ENCODE results near the gene INPP5E. TPM values are rescaled to one million over a fixed set of nuclear protein-coding genes. Genes with fewer than 3 reads are reported as not detected.

Gene INPP5E
- total RNA-seq, 2 experiments from 2014 or later, result 17.2 to 19.4 TPM

DNA sequence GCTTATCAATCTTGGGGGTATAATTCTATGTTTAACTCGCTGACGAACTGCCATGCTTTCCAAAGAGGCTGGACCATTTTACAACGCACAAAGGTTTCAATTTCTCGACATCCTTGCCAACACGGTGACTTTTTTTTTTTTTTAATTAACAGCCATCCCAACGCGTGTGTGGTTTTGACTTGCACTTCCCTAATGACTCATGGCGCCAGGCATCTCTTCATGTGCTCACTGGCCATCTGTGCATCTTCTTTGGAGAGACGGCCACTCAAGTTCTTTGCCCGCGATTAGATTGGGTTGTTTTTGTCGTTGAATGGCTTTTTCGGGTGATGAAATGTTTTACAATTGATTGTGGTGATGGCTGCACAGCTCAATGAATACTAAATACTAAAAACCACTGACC is 53.6 kb downstream of the INPP5E start:
- peaks cover 58% of the 10 kb centered on the region for H3K36me3 Mint-ChIP-seq (ENCODE audit: low read depth)
- TF ChIP-seq, protein P1, sequence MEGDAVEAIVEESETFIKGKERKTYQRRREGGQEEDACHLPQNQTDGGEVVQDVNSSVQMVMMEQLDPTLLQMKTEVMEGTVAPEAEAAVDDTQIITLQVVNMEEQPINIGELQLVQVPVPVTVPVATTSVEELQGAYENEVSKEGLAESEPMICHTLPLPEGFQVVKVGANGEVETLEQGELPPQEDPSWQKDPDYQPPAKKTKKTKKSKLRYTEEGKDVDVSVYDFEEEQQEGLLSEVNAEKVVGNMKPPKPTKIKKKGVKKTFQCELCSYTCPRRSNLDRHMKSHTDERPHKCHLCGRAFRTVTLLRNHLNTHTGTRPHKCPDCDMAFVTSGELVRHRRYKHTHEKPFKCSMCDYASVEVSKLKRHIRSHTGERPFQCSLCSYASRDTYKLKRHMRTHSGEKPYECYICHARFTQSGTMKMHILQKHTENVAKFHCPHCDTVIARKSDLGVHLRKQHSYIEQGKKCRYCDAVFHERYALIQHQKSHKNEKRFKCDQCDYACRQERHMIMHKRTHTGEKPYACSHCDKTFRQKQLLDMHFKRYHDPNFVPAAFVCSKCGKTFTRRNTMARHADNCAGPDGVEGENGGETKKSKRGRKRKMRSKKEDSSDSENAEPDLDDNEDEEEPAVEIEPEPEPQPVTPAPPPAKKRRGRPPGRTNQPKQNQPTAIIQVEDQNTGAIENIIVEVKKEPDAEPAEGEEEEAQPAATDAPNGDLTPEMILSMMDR (IDR thresholded peaks at IDR 0.05), result no peak
- ChIA-PET CTCF (interaction anchor here (1.4 kb wide), 1 partner anchor 22 kb away, joined by 4 read pairs; the partner anchor contains the start of gene DNLZ), POLR2A (no interaction called here)
- H3K4me3 Mint-ChIP-seq, result no peak overlapping the region
- peaks cover 22% of the 10 kb centered on the region for H3K4me1 ChIP-seq (ENCODE audit: insufficient read depth, low read length)
- no peak for ATAC-seq (ENCODE audit: poor library complexity)
- no peaks in the 10 kb centered on the region for H3K9me3 ChIP-seq (ENCODE audit: control insufficient read depth in 1 of 2, insufficient read depth in 1 of 2, low read length in 2 of 2)
- no peaks in the 10 kb centered on the region for H3K27me3 ChIP-seq (ENCODE audit: control insufficient read depth in 1 of 2, insufficient read depth in 2 of 2, low read length in 2 of 2)
- H3K27ac ChIP-seq (ENCODE audit: low read depth in 1 of 2, low read length in 2 of 2), result no peak overlapping the region
- no peak overlapping the region for H3K27ac Mint-ChIP-seq
- DNase-seq, result no peak
- no peaks in the 10 kb centered on the region for H3K27me3 Mint-ChIP-seq
- intact Hi-C loops (cut with DNase I, micrococcal nuclease), result no loop called here
- H3K4me3 ChIP-seq (ENCODE audit: low read length), result no peak overlapping the region
- no peaks in the 10 kb centered on the region for H3K9me3 Mint-ChIP-seq
- peaks cover 53% of the 10 kb centered on the region for H3K36me3 ChIP-seq (ENCODE audit: insufficient read depth, low read length)
- peaks cover 18% of the 10 kb centered on the region for H3K4me1 Mint-ChIP-seq (ENCODE audit: low read depth)

DNA sequence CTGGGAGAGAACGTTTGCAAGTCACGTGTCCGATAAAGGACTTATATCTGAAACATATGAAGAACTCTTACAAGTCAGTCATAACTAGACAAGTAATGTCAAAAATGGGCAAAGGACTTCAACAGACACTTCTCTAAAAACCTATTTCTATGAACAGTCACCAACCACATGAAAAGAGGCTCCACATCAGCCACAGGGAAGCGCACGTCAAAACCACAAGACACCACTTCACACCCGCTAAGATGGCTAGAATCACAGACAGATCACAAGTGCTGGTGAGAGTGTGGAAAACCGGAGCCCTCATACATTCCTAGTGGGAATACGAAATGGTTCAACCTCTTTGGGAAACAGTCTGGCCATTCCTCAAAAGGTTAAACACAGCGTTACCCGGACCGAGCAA is 54.6 kb downstream of the INPP5E start:
- H3K4me1 ChIP-seq (ENCODE audit: insufficient read depth, low read length), result peaks cover 22% of the 10 kb centered on the region
- H3K36me3 ChIP-seq (ENCODE audit: insufficient read depth, low read length), result peaks cover 61% of the 10 kb centered on the region
- ATAC-seq (ENCODE audit: poor library complexity) (peak; percentile 93), DNase-seq (peak in 7 of 14 experiments; percentile 16 to 71 (median 37))
- no peaks in the 10 kb centered on the region for H3K9me3 ChIP-seq (ENCODE audit: control insufficient read depth in 1 of 2, insufficient read depth in 1 of 2, low read length in 2 of 2)
- H3K9me3 Mint-ChIP-seq, result no peaks in the 10 kb centered on the region
- TF ChIP-seq, protein P1 (IDR thresholded peaks at IDR 0.05), result no peak
- intact Hi-C loops (cut with DNase I, micrococcal nuclease), result no loop called here
- peaks cover 55% of the 10 kb centered on the region for H3K36me3 Mint-ChIP-seq (ENCODE audit: low read depth)
- CTCF ChIA-PET, result interaction anchor here (1.1 to 1.2 kb wide), 2 partner anchors 21 to 22 kb away, joined by 3 to 4 read pairs; no protein-coding TSS in a partner anchor
- H3K27me3 ChIP-seq (ENCODE audit: control insufficient read depth in 1 of 2, insufficient read depth in 2 of 2, low read length in 2 of 2), result no peaks in the 10 kb centered on the region
- H3K27ac Mint-ChIP-seq, result peak overlapping the region; percentile 6
- peaks cover 18% of the 10 kb centered on the region for H3K4me1 Mint-ChIP-seq (ENCODE audit: low read depth)
- POLR2A ChIA-PET, result no interaction called here
- H3K4me3 ChIP-seq (ENCODE audit: low read length), result no peak overlapping the region
- no peaks in the 10 kb centered on the region for H3K27me3 Mint-ChIP-seq
- H3K4me3 Mint-ChIP-seq, result peak overlapping the region; percentile 8
- no peak overlapping the region for H3K27ac ChIP-seq (ENCODE audit: low read depth in 1 of 2, low read length in 2 of 2)

DNA sequence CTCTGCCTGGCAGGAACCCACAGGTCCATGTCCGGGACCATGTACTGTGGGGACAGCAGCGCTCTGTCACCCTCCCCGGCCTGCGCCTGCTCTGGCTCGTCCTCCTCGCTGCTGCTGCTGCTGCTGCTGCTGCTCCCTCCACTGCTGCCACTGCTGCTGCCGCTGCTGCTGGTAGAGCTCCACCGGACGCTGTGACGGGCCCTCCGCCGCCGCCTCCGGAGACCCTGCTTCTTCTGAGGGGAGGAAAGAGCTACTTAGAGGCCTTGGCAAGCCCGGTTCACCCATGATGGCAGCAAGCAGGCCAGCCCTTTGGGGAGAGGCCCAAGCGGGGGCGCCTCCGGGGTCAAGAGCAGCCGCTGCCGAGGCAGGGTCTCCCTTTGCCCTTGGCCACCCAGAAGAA is 56.2 kb downstream of the INPP5E start:
- Histone ChIP-seq H3K4me3 (ENCODE audit: low read length) (no peak overlapping the region), H3K27me3 (ENCODE audit: control insufficient read depth in 1 of 2, insufficient read depth in 2 of 2, low read length in 2 of 2) (no peaks in the 10 kb centered on the region), H3K36me3 (ENCODE audit: insufficient read depth, low read length) (peaks cover 51% of the 10 kb centered on the region), H3K4me1 (ENCODE audit: insufficient read depth, low read length) (peaks cover 22% of the 10 kb centered on the region), H3K9me3 (ENCODE audit: control insufficient read depth in 1 of 2, insufficient read depth in 1 of 2, low read length in 2 of 2) (no peaks in the 10 kb centered on the region), H3K27ac (ENCODE audit: low read depth in 1 of 2, low read length in 2 of 2) (no peak overlapping the region)
- Mint-ChIP-seq H3K4me1 (ENCODE audit: low read depth) (peaks cover 18% of the 10 kb centered on the region), H3K4me3 (no peak overlapping the region), H3K9me3 (no peaks in the 10 kb centered on the region), H3K27me3 (no peaks in the 10 kb centered on the region), H3K27ac (no peak overlapping the region), H3K36me3 (ENCODE audit: low read depth) (peaks cover 40% of the 10 kb centered on the region)
- POLR2A ChIA-PET, result no interaction called here
- intact Hi-C loops (cut with DNase I, micrococcal nuclease), result no loop called here
- ATAC-seq (ENCODE audit: poor library complexity) (no peak), DNase-seq (no peak)
- TF ChIP-seq, protein P1 (IDR thresholded peaks at IDR 0.05), result no peak
- CTCF ChIA-PET, result no interaction called here
